ENCODE measurements around the gene COX6A1. TPM values are rescaled to one million over a fixed set of nuclear protein-coding genes. Genes with fewer than 3 reads are reported as not detected.

Gene COX6A1
- total and polyA plus RNA-seq, 2 of the 13 experiments (the other 11 are each of a cell fraction or from before 2014, with no cell fraction given) = 542 to 673 TPM

DNA sequence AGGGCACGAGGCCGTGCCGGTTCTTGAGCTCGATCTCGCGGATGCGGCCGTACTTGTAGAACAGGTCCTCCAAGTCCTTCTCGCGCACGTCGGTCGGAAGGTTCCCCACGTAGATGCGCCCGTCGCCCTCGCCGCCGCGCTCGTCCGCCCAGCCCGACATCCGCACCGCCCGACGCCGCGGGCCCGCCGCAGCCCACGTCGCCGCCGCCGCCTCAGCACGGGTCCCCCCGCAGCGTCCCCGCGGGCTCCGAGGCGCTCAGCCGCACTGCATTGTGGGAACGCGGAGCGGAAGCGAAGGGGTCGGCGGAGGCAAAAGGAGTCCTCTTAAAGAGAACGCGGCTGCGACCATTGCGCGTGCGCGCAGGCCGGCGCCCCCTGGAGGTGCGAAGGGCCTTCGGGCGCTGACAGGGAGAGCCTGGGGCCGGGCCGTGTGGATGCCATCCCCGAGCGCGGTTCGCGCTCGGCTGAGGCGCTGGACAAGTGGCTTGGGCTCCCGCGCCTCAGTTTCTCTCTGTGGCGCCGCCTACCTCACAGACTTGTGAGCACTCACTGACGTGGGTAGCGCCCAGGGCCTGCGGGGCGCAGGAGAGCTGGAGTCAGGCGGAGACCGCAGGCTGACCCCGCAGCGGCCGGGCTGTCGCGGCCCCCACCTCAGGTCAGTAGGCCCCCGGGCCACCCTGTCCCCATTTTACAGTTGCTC lies 31.7 kb downstream of the COX6A1 start, which contains the start of gene SRSF9 (continued):
- TF ChIP-seq, protein P1, sequence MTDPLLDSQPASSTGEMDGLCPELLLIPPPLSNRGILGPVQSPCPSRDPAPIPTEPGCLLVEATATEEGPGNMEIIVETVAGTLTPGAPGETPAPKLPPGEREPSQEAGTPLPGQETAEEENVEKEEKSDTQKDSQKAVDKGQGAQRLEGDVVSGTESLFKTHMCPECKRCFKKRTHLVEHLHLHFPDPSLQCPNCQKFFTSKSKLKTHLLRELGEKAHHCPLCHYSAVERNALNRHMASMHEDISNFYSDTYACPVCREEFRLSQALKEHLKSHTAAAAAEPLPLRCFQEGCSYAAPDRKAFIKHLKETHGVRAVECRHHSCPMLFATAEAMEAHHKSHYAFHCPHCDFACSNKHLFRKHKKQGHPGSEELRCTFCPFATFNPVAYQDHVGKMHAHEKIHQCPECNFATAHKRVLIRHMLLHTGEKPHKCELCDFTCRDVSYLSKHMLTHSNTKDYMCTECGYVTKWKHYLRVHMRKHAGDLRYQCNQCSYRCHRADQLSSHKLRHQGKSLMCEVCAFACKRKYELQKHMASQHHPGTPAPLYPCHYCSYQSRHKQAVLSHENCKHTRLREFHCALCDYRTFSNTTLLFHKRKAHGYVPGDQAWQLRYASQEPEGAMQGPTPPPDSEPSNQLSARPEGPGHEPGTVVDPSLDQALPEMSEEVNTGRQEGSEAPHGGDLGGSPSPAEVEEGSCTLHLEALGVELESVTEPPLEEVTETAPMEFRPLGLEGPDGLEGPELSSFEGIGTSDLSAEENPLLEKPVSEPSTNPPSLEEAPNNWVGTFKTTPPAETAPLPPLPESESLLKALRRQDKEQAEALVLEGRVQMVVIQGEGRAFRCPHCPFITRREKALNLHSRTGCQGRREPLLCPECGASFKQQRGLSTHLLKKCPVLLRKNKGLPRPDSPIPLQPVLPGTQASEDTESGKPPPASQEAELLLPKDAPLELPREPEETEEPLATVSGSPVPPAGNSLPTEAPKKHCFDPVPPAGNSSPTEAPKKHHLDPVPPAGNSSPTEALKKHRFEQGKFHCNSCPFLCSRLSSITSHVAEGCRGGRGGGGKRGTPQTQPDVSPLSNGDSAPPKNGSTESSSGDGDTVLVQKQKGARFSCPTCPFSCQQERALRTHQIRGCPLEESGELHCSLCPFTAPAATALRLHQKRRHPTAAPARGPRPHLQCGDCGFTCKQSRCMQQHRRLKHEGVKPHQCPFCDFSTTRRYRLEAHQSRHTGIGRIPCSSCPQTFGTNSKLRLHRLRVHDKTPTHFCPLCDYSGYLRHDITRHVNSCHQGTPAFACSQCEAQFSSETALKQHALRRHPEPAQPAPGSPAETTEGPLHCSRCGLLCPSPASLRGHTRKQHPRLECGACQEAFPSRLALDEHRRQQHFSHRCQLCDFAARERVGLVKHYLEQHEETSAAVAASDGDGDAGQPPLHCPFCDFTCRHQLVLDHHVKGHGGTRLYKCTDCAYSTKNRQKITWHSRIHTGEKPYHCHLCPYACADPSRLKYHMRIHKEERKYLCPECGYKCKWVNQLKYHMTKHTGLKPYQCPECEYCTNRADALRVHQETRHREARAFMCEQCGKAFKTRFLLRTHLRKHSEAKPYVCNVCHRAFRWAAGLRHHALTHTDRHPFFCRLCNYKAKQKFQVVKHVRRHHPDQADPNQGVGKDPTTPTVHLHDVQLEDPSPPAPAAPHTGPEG (CRISPR knock-in tag; IDR thresholded peaks at IDR 0.05) = no peak; the same call in 1 of the 2 replicates
- TF ChIP-seq ZNF468 (CRISPR knock-in tag; IDR thresholded peaks at IDR 0.05) (no peak), HOXA5 (CRISPR knock-in tag; IDR thresholded peaks at IDR 0.05) (no peak), SP4 (CRISPR knock-in tag; IDR thresholded peaks at IDR 0.05) (no peak), NCOA5 (CRISPR knock-in tag; IDR thresholded peaks at IDR 0.05) (no peak), TGIF2 (CRISPR knock-in tag; IDR thresholded peaks at IDR 0.05) (peak; percentile 60; the same call in 1 of the 2 replicates), TARDBP (CRISPR knock-in tag; IDR thresholded peaks at IDR 0.05) (peak; percentile 74; the same call in 1 of the 2 replicates), REXO4 (CRISPR knock-in tag; IDR thresholded peaks at IDR 0.05; ENCODE audit: borderline replicate concordance) (no peak), RBFOX2 (IDR thresholded peaks at IDR 0.05; ENCODE audit: low read depth, low read length) (peak; percentile 91), NFIB (CRISPR knock-in tag; IDR thresholded peaks at IDR 0.05; ENCODE audit: borderline replicate concordance) (no peak), SAFB2 (CRISPR knock-in tag; IDR thresholded peaks at IDR 0.05; ENCODE audit: borderline replicate concordance, low read depth) (no peak), TBL1XR1 (IDR thresholded peaks at IDR 0.05; ENCODE audit: borderline replicate concordance, low read length, partially characterized antibody) (no peak), ZNF331 (CRISPR knock-in tag; IDR thresholded peaks at IDR 0.05) (no peak; the same call in 1 of the 2 replicates), ETV5 (CRISPR knock-in tag; IDR thresholded peaks at IDR 0.05; ENCODE audit: borderline replicate concordance) (peak; percentile 92), POLR2AphosphoS2 (IDR thresholded peaks at IDR 0.05; ENCODE audit: low read depth, low read length) (no peak), ZNF782 (CRISPR knock-in tag; IDR thresholded peaks at IDR 0.05; ENCODE audit: borderline replicate concordance) (no peak; the same call in 1 of the 2 replicates), SSRP1 (CRISPR knock-in tag; IDR thresholded peaks at IDR 0.05) (no peak), ZNF619 (CRISPR knock-in tag; IDR thresholded peaks at IDR 0.05) (no peak), PAWR (CRISPR knock-in tag; IDR thresholded peaks at IDR 0.05; ENCODE audit: borderline replicate concordance) (no peak)
- TF ChIP-seq, protein P2, sequence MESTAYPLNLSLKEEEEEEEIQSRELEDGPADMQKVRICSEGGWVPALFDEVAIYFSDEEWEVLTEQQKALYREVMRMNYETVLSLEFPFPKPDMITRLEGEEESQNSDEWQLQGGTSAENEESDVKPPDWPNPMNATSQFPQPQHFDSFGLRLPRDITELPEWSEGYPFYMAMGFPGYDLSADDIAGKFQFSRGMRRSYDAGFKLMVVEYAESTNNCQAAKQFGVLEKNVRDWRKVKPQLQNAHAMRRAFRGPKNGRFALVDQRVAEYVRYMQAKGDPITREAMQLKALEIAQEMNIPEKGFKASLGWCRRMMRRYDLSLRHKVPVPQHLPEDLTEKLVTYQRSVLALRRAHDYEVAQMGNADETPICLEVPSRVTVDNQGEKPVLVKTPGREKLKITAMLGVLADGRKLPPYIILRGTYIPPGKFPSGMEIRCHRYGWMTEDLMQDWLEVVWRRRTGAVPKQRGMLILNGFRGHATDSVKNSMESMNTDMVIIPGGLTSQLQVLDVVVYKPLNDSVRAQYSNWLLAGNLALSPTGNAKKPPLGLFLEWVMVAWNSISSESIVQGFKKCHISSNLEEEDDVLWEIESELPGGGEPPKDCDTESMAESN (CRISPR knock-in tag; conservative IDR thresholded peaks at IDR 0.05) = peak; percentile 56; the same call in 1 of the 2 replicates
- TF ChIP-seq, protein P3, sequence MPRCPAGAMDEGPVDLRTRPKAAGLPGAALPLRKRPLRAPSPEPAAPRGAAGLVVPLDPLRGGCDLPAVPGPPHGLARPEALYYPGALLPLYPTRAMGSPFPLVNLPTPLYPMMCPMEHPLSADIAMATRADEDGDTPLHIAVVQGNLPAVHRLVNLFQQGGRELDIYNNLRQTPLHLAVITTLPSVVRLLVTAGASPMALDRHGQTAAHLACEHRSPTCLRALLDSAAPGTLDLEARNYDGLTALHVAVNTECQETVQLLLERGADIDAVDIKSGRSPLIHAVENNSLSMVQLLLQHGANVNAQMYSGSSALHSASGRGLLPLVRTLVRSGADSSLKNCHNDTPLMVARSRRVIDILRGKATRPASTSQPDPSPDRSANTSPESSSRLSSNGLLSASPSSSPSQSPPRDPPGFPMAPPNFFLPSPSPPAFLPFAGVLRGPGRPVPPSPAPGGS (CRISPR knock-in tag; IDR thresholded peaks at IDR 0.05) = peak; percentile 94
- TF ChIP-seq, protein P4, sequence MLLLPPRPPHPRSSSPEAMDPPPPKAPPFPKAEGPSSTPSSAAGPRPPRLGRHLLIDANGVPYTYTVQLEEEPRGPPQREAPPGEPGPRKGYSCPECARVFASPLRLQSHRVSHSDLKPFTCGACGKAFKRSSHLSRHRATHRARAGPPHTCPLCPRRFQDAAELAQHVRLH (CRISPR knock-in tag; IDR thresholded peaks at IDR 0.05; ENCODE audit: borderline replicate concordance, low read depth) = peak; percentile 92

All from HepG2 (cell line).